Measurements from ENCODE around the gene COPZ2. TPM values are rescaled to one million over a fixed set of nuclear protein-coding genes. Genes with fewer than 3 reads are reported as not detected.
A peak's percentile ranks its signal among the peaks of the same experiment; 100 is the strongest.
"Not testable (repeated sequence)": the region's sequence is repeated elsewhere in the genome, so short reads cannot be mapped to it uniquely, and the experiment has no call there.

The COPZ2 gene
- polyA plus RNA-seq, 3 donors, result 4.2 to 12.2 (median 6.9) TPM

- H3K27ac Mint-ChIP-seq, result peak overlapping the region; percentile 92 to 97 (median 96)
These were observed 34.6 kb downstream of the COPZ2 start for GRCh38 chr17:48002916-48003416.

GRCh38 chr17:48002266-48002915 lies 35.2 kb downstream of the COPZ2 start:
- Histone ChIP-seq H3K9me3 (replicated peaks in 1 of 2; ENCODE audit: control insufficient read depth in 1 of 2, insufficient read depth in 1 of 2, low read length in 2 of 2) (no peaks in the 10 kb centered on the region), H3K9ac (ENCODE audit: insufficient read depth, low read length, poor library complexity, severe bottlenecking) (peak overlapping the region; percentile 53), H2AFZ (ENCODE audit: insufficient read depth, low read depth, low read length, poor library complexity, severe bottlenecking) (peak overlapping the region; percentile 57), H3K79me2 (ENCODE audit: insufficient read depth, low read length) (no peaks in the 10 kb centered on the region), H3K4me3 (replicated peaks in 1 of 3; ENCODE audit: low read depth in 2 of 3, low read length in 3 of 3) (peak overlapping the region in 2 of 3 experiments; percentile 1 to 58), H3K27me3 (ENCODE audit: control insufficient read depth in 2 of 2, insufficient read depth in 2 of 2, low read length in 2 of 2) (no peaks in the 10 kb centered on the region), H3K4me2 (replicated peaks; ENCODE audit: extremely low read depth, low read length, poor library complexity, severe bottlenecking) (peak overlapping the region; percentile 71), H3K27ac (ENCODE audit: low read depth in 1 of 2, low read length in 2 of 2) (peak overlapping the region; percentile 91 to 94), H3K4me1 (ENCODE audit: control insufficient read depth in 1 of 2, insufficient read depth in 2 of 2, low read length in 2 of 2) (peaks cover 69 to 88% of the 10 kb centered on the region in 2 donors), H4K20me1 (ENCODE audit: insufficient read depth, low read length) (no peaks in the 10 kb centered on the region), H3K36me3 (replicated peaks in 1 of 2; ENCODE audit: control insufficient read depth in 1 of 2, insufficient read depth in 2 of 2, low read length in 2 of 2) (no peaks in the 10 kb centered on the region)
- peaks cover 78% of the 10 kb centered on the region for H3K4me1 Mint-ChIP-seq
- intact Hi-C loops (cut with micrococcal nuclease), result no loop called here
- peak; percentile 80 to 94 (median 90) for DNase-seq
- no peak for TF ChIP-seq CTCF (IDR thresholded peaks at IDR 0.05)
- WGBS (ENCODE audit: insufficient coverage), result 0% methylated on average over 4 of the region's 4 CpGs
- H3K27me3 Mint-ChIP-seq (ENCODE audit: low read depth in 3 of 3), result peaks cover 0 to 4% (median 2%) of the 10 kb centered on the region in 3 donors
- peak overlapping the region; percentile 34 to 64 for H3K4me3 Mint-ChIP-seq
- H3K9me3 Mint-ChIP-seq, result peaks cover 0 to 2% (median 0%) of the 10 kb centered on the region in 7 donors
- H3K36me3 Mint-ChIP-seq, result peaks cover 0 to 1% of the 10 kb centered on the region in 2 donors
- peak overlapping the region; percentile 95 to 97 (median 97) for H3K27ac Mint-ChIP-seq

More at GRCh38 chr17:48002916-48003416, 34.6 kb downstream of the COPZ2 start:
- H3K9me3 ChIP-seq (replicated peaks in 1 of 2; ENCODE audit: control insufficient read depth in 1 of 2, insufficient read depth in 1 of 2, low read length in 2 of 2), result no peaks in the 10 kb centered on the region
- no peaks in the 10 kb centered on the region for H4K20me1 ChIP-seq (ENCODE audit: insufficient read depth, low read length)
- peak overlapping the region; percentile 71 for H3K4me2 ChIP-seq (replicated peaks; ENCODE audit: extremely low read depth, low read length, poor library complexity, severe bottlenecking)
- H3K36me3 ChIP-seq (replicated peaks in 1 of 2; ENCODE audit: control insufficient read depth in 1 of 2, insufficient read depth in 2 of 2, low read length in 2 of 2), result no peaks in the 10 kb centered on the region
- peaks cover 0 to 1% of the 10 kb centered on the region in 2 donors for H3K36me3 Mint-ChIP-seq
- H3K27ac ChIP-seq (ENCODE audit: low read depth in 1 of 2, low read length in 2 of 2), result peak overlapping the region; percentile 91 to 94
- peak overlapping the region; percentile 28 for H3K9ac ChIP-seq (ENCODE audit: insufficient read depth, low read length, poor library complexity, severe bottlenecking)
- peak overlapping the region in 1 of 3 experiments; percentile 58 for H3K4me3 ChIP-seq (replicated peaks in 1 of 3; ENCODE audit: low read depth in 2 of 3, low read length in 3 of 3)
- intact Hi-C loops (cut with micrococcal nuclease), result no loop called here
- H3K27me3 ChIP-seq (ENCODE audit: control insufficient read depth in 2 of 2, insufficient read depth in 2 of 2, low read length in 2 of 2), result no peaks in the 10 kb centered on the region
- peaks cover 0 to 2% (median 0%) of the 10 kb centered on the region in 7 donors for H3K9me3 Mint-ChIP-seq
- peak overlapping the region in 1 of 2 donors; percentile 63 for H3K4me3 Mint-ChIP-seq
- DNase-seq, result no peak
- TF ChIP-seq CTCF (IDR thresholded peaks at IDR 0.05), result no peak
- WGBS (ENCODE audit: insufficient coverage), result 74% methylated on average over 3 of the region's 7 CpGs
- peaks cover 0 to 4% (median 3%) of the 10 kb centered on the region in 3 donors for H3K27me3 Mint-ChIP-seq (ENCODE audit: low read depth in 3 of 3)
- peaks cover 78% of the 10 kb centered on the region for H3K4me1 Mint-ChIP-seq
- H3K79me2 ChIP-seq (ENCODE audit: insufficient read depth, low read length), result no peaks in the 10 kb centered on the region
- H2AFZ ChIP-seq (ENCODE audit: insufficient read depth, low read depth, low read length, poor library complexity, severe bottlenecking), result peak overlapping the region; percentile 57
- peaks cover 71 to 89% of the 10 kb centered on the region in 2 donors for H3K4me1 ChIP-seq (ENCODE audit: control insufficient read depth in 1 of 2, insufficient read depth in 2 of 2, low read length in 2 of 2)

- H3K27ac Mint-ChIP-seq, result peak overlapping the region; percentile 95 to 97 (median 97)
- H3K79me2 ChIP-seq (ENCODE audit: insufficient read depth, low read length); H3K27me3 ChIP-seq (ENCODE audit: control insufficient read depth in 2 of 2, insufficient read depth in 2 of 2, low read length in 2 of 2); H4K20me1 ChIP-seq (ENCODE audit: insufficient read depth, low read length); intact Hi-C loops (cut with micrococcal nuclease); H3K9me3 Mint-ChIP-seq; H3K36me3 ChIP-seq (replicated peaks in 1 of 2; ENCODE audit: control insufficient read depth in 1 of 2, insufficient read depth in 2 of 2, low read length in 2 of 2); H2AFZ ChIP-seq (ENCODE audit: insufficient read depth, low read depth, low read length, poor library complexity, severe bottlenecking); H3K9me3 ChIP-seq (replicated peaks in 1 of 2; ENCODE audit: control insufficient read depth in 1 of 2, insufficient read depth in 1 of 2, low read length in 2 of 2); DNase-seq; H3K27me3 Mint-ChIP-seq (ENCODE audit: low read depth in 3 of 3); H3K36me3 Mint-ChIP-seq: not testable (repeated sequence)
- H3K4me3 ChIP-seq (replicated peaks in 1 of 3; ENCODE audit: low read depth in 2 of 3, low read length in 3 of 3), result peak overlapping the region in 1 of 3 experiments; percentile 58
- peaks cover 63 to 81% of the 10 kb centered on the region in 2 donors for H3K4me1 ChIP-seq (ENCODE audit: control insufficient read depth in 1 of 2, insufficient read depth in 2 of 2, low read length in 2 of 2)
- 100% methylated on average over 1 of the region's 5 CpGs for WGBS (ENCODE audit: insufficient coverage)
- H3K27ac ChIP-seq (ENCODE audit: low read depth in 1 of 2, low read length in 2 of 2), result peak overlapping the region; percentile 91 to 94
- peak overlapping the region in 1 of 2 donors; percentile 19 for H3K4me3 Mint-ChIP-seq
- H3K4me2 ChIP-seq (replicated peaks; ENCODE audit: extremely low read depth, low read length, poor library complexity, severe bottlenecking), result peak overlapping the region; percentile 71
- peaks cover 72% of the 10 kb centered on the region for H3K4me1 Mint-ChIP-seq
- peak overlapping the region; percentile 53 for H3K9ac ChIP-seq (ENCODE audit: insufficient read depth, low read length, poor library complexity, severe bottlenecking)
These were observed 35.9 kb downstream of the COPZ2 start for GRCh38 chr17:48001657-48002056.
